OCI-LY1 (cell line): Measurements from ENCODE around the gene PROP1.
"Not testable (repeated sequence)": the region's sequence is repeated elsewhere in the genome, so short reads cannot be mapped to it uniquely, and the experiment has no call there.

Experiments
- H2AFZ ChIP-seq: fragments of 200-600 bp; sonication (generic), shearing (Covaris generic); 2 replicates; pipeline ENCODE4 v1.6.0; 2014; ENCODE audit warnings: antibody characterized with exemption, mild to moderate bottlenecking, low read length
- H3F3A ChIP-seq: fragments of 200-600 bp; sonication (generic), shearing (Covaris generic); 2 replicates; pipeline ENCODE4 v1.6.0; 2014; ENCODE audit warnings: mild to moderate bottlenecking, antibody characterized with exemption, low read length, moderate library complexity; ENCODE audit not compliant: insufficient read depth
- H3K27ac ChIP-seq: fragments of 200-600 bp; sonication (generic); 2 replicates; pipeline ENCODE4 v1.5.1; 2014; ENCODE audit warnings: low read length, mixed run types, mild to moderate bottlenecking, low read depth; ENCODE audit not compliant: poor library complexity, severe bottlenecking
- H3K27me3 ChIP-seq: fragments of 200-600 bp; sonication (generic); 2 replicates; pipeline ENCODE4 v1.6.0; 2014; ENCODE audit warnings: antibody characterized with exemption, mild to moderate bottlenecking, low read length, moderate library complexity; ENCODE audit not compliant: insufficient read depth
- H3K36me3 ChIP-seq: fragments of 200-600 bp; sonication (generic); 2 replicates; pipeline ENCODE4 v1.6.1; 2014; ENCODE audit warnings: mild to moderate bottlenecking, antibody characterized with exemption, low read length, moderate library complexity, mixed read lengths; ENCODE audit not compliant: insufficient read depth
- H3K4me1 ChIP-seq: fragments of 200-600 bp; sonication (generic); 2 replicates; pipeline ENCODE4 v1.5.1; 2014; ENCODE audit warnings: mild to moderate bottlenecking, low read length, moderate library complexity; ENCODE audit not compliant: insufficient read depth, severe bottlenecking
- H3K4me2 ChIP-seq: fragments of 200-600 bp; sonication (generic), shearing (Covaris generic); 2 replicates; pipeline ENCODE4 v1.6.1; 2014; ENCODE audit warnings: low read length
- H3K4me3 ChIP-seq: fragments of 200-600 bp; sonication (generic); 2 replicates; pipeline ENCODE4 v1.5.1; 2014; ENCODE audit warnings: low read length, low read depth, mild to moderate bottlenecking, mixed read lengths; ENCODE audit not compliant: poor library complexity, severe bottlenecking
- H3K79me2 ChIP-seq: fragments of 200-600 bp; shearing (Covaris generic); 2 replicates; pipeline ENCODE4 v1.6.1; 2016; ENCODE audit warnings: mixed run types, low read length, mixed read lengths; ENCODE audit not compliant: insufficient read depth
- H3K9ac ChIP-seq: fragments of 200-600 bp; sonication (generic), shearing (Covaris generic); 2 replicates; pipeline ENCODE4 v1.6.1; 2014; ENCODE audit warnings: mild to moderate bottlenecking, low read length, mixed read lengths
- H3K9me2 ChIP-seq: fragments of 200-600 bp; sonication (generic), shearing (Covaris generic); 2 replicates; pipeline ENCODE4 v1.6.1; 2014; ENCODE audit warnings: low read depth, mild to moderate bottlenecking, low read length, mixed read lengths
- H3K9me3 ChIP-seq: fragments of 200-600 bp; shearing (Covaris generic); 2 replicates; pipeline ENCODE4 v1.6.1; 2014; ENCODE audit warnings: low read length, mixed read lengths
- H4K20me1 ChIP-seq: fragments of 200-600 bp; sonication (generic), shearing (Covaris generic); 2 replicates; pipeline ENCODE4 v1.6.0; 2016; ENCODE audit warnings: mild to moderate bottlenecking, low read length; ENCODE audit not compliant: insufficient read depth
- EZH2 ChIP-seq: fragments of 200-600 bp; sonication (generic), shearing (Covaris generic); IDR thresholded peaks from 2 replicates; pipeline ENCODE4 v1.8.0; 2017; ENCODE audit warnings: borderline replicate concordance, mixed run types, mild to moderate bottlenecking, antibody characterized with exemption, low read length, moderate library complexity, mixed read lengths
- TF ChIP-seq, protein P1 (sequence below): fragments of 200-600 bp; sonication (generic), shearing (Covaris generic); IDR thresholded peaks from 2 replicates; pipeline ENCODE4 v1.5.1; 2017; ENCODE audit warnings: mild to moderate bottlenecking, antibody characterized with exemption, low read length, moderate library complexity, mixed read lengths

The PROP1 gene

DNA sequence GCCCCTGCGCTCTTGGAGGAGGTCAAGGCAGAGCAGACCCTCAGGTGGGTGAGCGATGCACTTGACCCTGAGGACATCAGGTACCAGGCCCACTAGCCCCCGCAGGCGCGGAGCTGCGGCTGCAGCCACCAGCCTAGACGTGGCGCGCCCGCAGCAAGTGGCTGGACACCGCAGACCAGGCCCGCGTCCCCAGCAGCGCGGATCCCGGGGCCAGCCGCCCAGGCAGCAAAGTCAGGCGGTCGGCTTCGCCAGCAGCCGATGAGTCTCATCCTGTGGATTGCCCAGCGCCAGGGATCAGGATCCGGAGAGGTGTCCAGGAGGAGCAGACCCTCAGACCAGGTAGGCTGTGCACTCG lies 10.1 kb upstream of the PROP1 start:
- H3K9me2 ChIP-seq, H3K4me2 ChIP-seq, H3K4me3 ChIP-seq, H4K20me1 ChIP-seq, H2AFZ ChIP-seq, H3K9ac ChIP-seq, H3K4me1 ChIP-seq, H3K27me3 ChIP-seq, H3K9me3 ChIP-seq, H3K79me2 ChIP-seq, H3K36me3 ChIP-seq, H3K27ac ChIP-seq, H3F3A ChIP-seq: not testable (repeated sequence)

- no peaks in the 10 kb centered on the region for H4K20me1 ChIP-seq
- no peaks in the 10 kb centered on the region for H3K4me1 ChIP-seq
Measured at GRCh38 chr5:177997846-177998245, 1.8 kb upstream of the PROP1 start.

GRCh38 chr5:177997319-177997670 lies 1.3 kb upstream of the PROP1 start:
- no peak overlapping the region for H3K9ac ChIP-seq
- H4K20me1 ChIP-seq: no peaks in the 10 kb centered on the region
- no peaks in the 10 kb centered on the region for H3K9me2 ChIP-seq
- H3K9me3 ChIP-seq: no peaks in the 10 kb centered on the region
- H3K36me3 ChIP-seq: no peaks in the 10 kb centered on the region
- H3K4me2 ChIP-seq: no peak overlapping the region
- H3K4me3 ChIP-seq: no peak overlapping the region
- H2AFZ ChIP-seq: no peak overlapping the region
- no peaks in the 10 kb centered on the region for H3K4me1 ChIP-seq
- H3K27me3 ChIP-seq: 0 out of 2 replicates have a peak, but pooled peaks cover under 1% of the 10 kb centered on the region
- H3K27ac ChIP-seq: no peak overlapping the region
- no peak for TF ChIP-seq EZH2
- TF ChIP-seq, protein P1, sequence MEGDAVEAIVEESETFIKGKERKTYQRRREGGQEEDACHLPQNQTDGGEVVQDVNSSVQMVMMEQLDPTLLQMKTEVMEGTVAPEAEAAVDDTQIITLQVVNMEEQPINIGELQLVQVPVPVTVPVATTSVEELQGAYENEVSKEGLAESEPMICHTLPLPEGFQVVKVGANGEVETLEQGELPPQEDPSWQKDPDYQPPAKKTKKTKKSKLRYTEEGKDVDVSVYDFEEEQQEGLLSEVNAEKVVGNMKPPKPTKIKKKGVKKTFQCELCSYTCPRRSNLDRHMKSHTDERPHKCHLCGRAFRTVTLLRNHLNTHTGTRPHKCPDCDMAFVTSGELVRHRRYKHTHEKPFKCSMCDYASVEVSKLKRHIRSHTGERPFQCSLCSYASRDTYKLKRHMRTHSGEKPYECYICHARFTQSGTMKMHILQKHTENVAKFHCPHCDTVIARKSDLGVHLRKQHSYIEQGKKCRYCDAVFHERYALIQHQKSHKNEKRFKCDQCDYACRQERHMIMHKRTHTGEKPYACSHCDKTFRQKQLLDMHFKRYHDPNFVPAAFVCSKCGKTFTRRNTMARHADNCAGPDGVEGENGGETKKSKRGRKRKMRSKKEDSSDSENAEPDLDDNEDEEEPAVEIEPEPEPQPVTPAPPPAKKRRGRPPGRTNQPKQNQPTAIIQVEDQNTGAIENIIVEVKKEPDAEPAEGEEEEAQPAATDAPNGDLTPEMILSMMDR: no peak
- H3F3A ChIP-seq: no peaks in the 10 kb centered on the region
- no peaks in the 10 kb centered on the region for H3K79me2 ChIP-seq

More at GRCh38 chr5:177997846-177998245, 1.8 kb upstream of the PROP1 start:
- H3K27me3 ChIP-seq: 0 out of 2 replicates have a peak, but pooled peaks cover 3% of the 10 kb centered on the region
- no peaks in the 10 kb centered on the region for H3K9me2 ChIP-seq
- H3K27ac ChIP-seq: no peak overlapping the region
- H3F3A ChIP-seq: no peaks in the 10 kb centered on the region
- H3K9me3 ChIP-seq: no peaks in the 10 kb centered on the region
- no peaks in the 10 kb centered on the region for H3K79me2 ChIP-seq
- TF ChIP-seq, protein P1: no peak
- TF ChIP-seq EZH2: no peak
- H3K4me3 ChIP-seq: no peak overlapping the region
- no peak overlapping the region for H2AFZ ChIP-seq
- no peaks in the 10 kb centered on the region for H3K36me3 ChIP-seq
- H3K9ac ChIP-seq: no peak overlapping the region
- H3K4me2 ChIP-seq: no peak overlapping the region

GRCh38 chr5:177996660-177997318 lies 747 bp upstream of the PROP1 start:
- H3K36me3 ChIP-seq: no peaks in the 10 kb centered on the region
- TF ChIP-seq, protein P1: no peak
- TF ChIP-seq EZH2: no peak
- H2AFZ ChIP-seq: no peak overlapping the region
- H3K27ac ChIP-seq: no peak overlapping the region
- no peaks in the 10 kb centered on the region for H3F3A ChIP-seq
- no peak overlapping the region for H3K9ac ChIP-seq
- H3K27me3 ChIP-seq: no peaks in the 10 kb centered on the region
- no peak overlapping the region for H3K4me3 ChIP-seq
- H3K4me1 ChIP-seq: no peaks in the 10 kb centered on the region
- no peaks in the 10 kb centered on the region for H3K9me2 ChIP-seq
- no peaks in the 10 kb centered on the region for H4K20me1 ChIP-seq
- H3K4me2 ChIP-seq: no peak overlapping the region
- H3K79me2 ChIP-seq: no peaks in the 10 kb centered on the region
- no peaks in the 10 kb centered on the region for H3K9me3 ChIP-seq
